Neuronal stem cell (in vitro differentiated cells): Measurements from ENCODE around the gene ASPM.

Experiments
- DNase-seq: peaks from one replicate; pipeline ENCODE4 v3.0.0-alpha.2; 2013; ENCODE audit warnings: low spot score
- H2AFZ ChIP-seq: one replicate; pipeline ENCODE4 v1.6.1; 2013; ENCODE audit warnings: mild to moderate bottlenecking, low read length, inconsistent platforms
- H2AK5ac ChIP-seq: 2 replicates; pipeline ENCODE4 v1.6.1; 2013; ENCODE audit warnings: low read depth, mild to moderate bottlenecking, inconsistent platforms, low read length, moderate library complexity, mixed read lengths
- H2BK120ac ChIP-seq: 2 replicates; pipeline ENCODE4 v1.6.1; 2013; ENCODE audit warnings: low read depth, mild to moderate bottlenecking, inconsistent platforms, low read length, moderate library complexity, mixed read lengths
- H2BK12ac ChIP-seq: one replicate; pipeline ENCODE4 v1.6.1; 2013; ENCODE audit warnings: low read length, inconsistent platforms
- H2BK15ac ChIP-seq: 2 replicates; pipeline ENCODE4 v1.6.1; 2013; ENCODE audit warnings: mild to moderate bottlenecking, low read length, inconsistent platforms, mixed read lengths
- H2BK5ac ChIP-seq: one replicate; pipeline ENCODE4 v1.6.1; 2013; ENCODE audit warnings: inconsistent platforms, mild to moderate bottlenecking, low read length, moderate library complexity
- H3K14ac ChIP-seq: one replicate; pipeline ENCODE4 v1.6.1; 2013; ENCODE audit warnings: low read length, inconsistent platforms
- H3K18ac ChIP-seq: 2 replicates; pipeline ENCODE4 v1.6.1; 2013; ENCODE audit warnings: low read length, inconsistent platforms
- H3K23ac ChIP-seq: 2 replicates; pipeline ENCODE4 v1.6.1; 2013; ENCODE audit warnings: low read depth, mild to moderate bottlenecking, mixed read lengths, low read length, inconsistent platforms; ENCODE audit not compliant: poor library complexity
- H3K27ac ChIP-seq: replicated peaks from 3 replicates; pipeline ENCODE4 v1.5.1; 2013; ENCODE audit warnings: low read length, inconsistent platforms
- H3K27me3 ChIP-seq, 3 experiments: 2 replicates each; pipeline ENCODE4 v1.6.1; 2013; ENCODE audit warnings: low read length in 3 of 3, mild to moderate bottlenecking in 2 of 3, inconsistent platforms in 1 of 3, low read depth in 1 of 3, mixed read lengths in 1 of 3, moderate library complexity in 1 of 3; ENCODE audit not compliant: control insufficient read depth in 3 of 3, insufficient read depth in 3 of 3
- H3K36me3 ChIP-seq, 2 donors: replicated peaks in 1 of 2; 2 replicates each; pipeline ENCODE4 v1.6.1; 2013; ENCODE audit warnings: low read length in 2 of 2; ENCODE audit not compliant: control insufficient read depth in 2 of 2, insufficient read depth in 2 of 2
- H3K4ac ChIP-seq: 2 replicates; pipeline ENCODE4 v1.6.1; 2013; ENCODE audit warnings: inconsistent platforms, mild to moderate bottlenecking, low read length, moderate library complexity
- H3K4me1 ChIP-seq, 2 donors: 1 replicate in 1 of 2; 2 replicates in 1 of 2; pipeline ENCODE4 v1.6.1; 2013; ENCODE audit warnings: low read length in 2 of 2, low read depth in 1 of 2; ENCODE audit not compliant: control insufficient read depth in 2 of 2, insufficient read depth in 1 of 2
- H3K4me2 ChIP-seq: one replicate; pipeline ENCODE4 v1.6.1; 2013; ENCODE audit warnings: mild to moderate bottlenecking, low read length, inconsistent platforms; ENCODE audit not compliant: insufficient read depth, poor library complexity, severe bottlenecking
- H3K4me3 ChIP-seq, 2 donors: 2 replicates each; pipeline ENCODE4 v1.5.1; 2013; ENCODE audit warnings: low read length in 2 of 2, mild to moderate bottlenecking in 2 of 2, inconsistent platforms in 1 of 2, moderate library complexity in 1 of 2
- H3K79me1 ChIP-seq: one replicate; pipeline ENCODE4 v1.6.1; 2013; ENCODE audit warnings: low read depth, mild to moderate bottlenecking, inconsistent platforms, low read length, moderate library complexity
- H3K9ac ChIP-seq: one replicate; pipeline ENCODE4 v1.6.1; 2013; ENCODE audit warnings: mild to moderate bottlenecking, low read depth, low read length, inconsistent platforms; ENCODE audit not compliant: poor library complexity
- H3K9me3 ChIP-seq, 2 donors: replicated peaks in 1 of 2; 2 replicates each; pipeline versions ENCODE3 to v1.6.1; 2013; ENCODE audit warnings: low read length in 2 of 2, mild to moderate bottlenecking in 2 of 2, inconsistent platforms in 1 of 2, low read depth in 1 of 2, mixed read lengths in 1 of 2, moderate library complexity in 1 of 2; ENCODE audit not compliant: control insufficient read depth in 2 of 2, insufficient read depth in 1 of 2
- H4K8ac ChIP-seq: one replicate; pipeline ENCODE4 v1.6.1; 2013; ENCODE audit warnings: low read depth, mild to moderate bottlenecking, inconsistent platforms, low read length, moderate library complexity
- H4K91ac ChIP-seq: one replicate; pipeline ENCODE4 v1.6.1; 2013; ENCODE audit warnings: low read length, low read depth, mild to moderate bottlenecking, inconsistent platforms; ENCODE audit not compliant: poor library complexity
- WGBS, 2 donors: extraction: QIAGEN DNeasy Blood & Tissue Kit; methylation state at CpG; one replicate each; pipeline ENCODE4 v1.1.7; 2013; ENCODE audit warnings: missing lambda C conversion rate in 2 of 2, mixed read lengths in 1 of 2; ENCODE audit not compliant: insufficient read length in 2 of 2, insufficient replicate concordance in 1 of 2; ENCODE audit errors: extremely low coverage in 2 of 2; 5-methylcytosine and 5-hydroxymethylcytosine counted together

ASPM gene

GRCh38 chr1:197073978-197074377 is 72.5 kb downstream of the ASPM start:
- no peak overlapping the region for H4K91ac ChIP-seq
- no peak overlapping the region for H2AK5ac ChIP-seq
- H2BK15ac ChIP-seq = no peak overlapping the region
- DNase-seq = no peak
- H3K9me3 ChIP-seq = no peaks in the 10 kb centered on the region
- no peak overlapping the region for H3K18ac ChIP-seq
- no peak overlapping the region for H3K4me3 ChIP-seq
- H3K4ac ChIP-seq = no peak overlapping the region
- H3K4me1 ChIP-seq = no peaks in the 10 kb centered on the region
- no peak overlapping the region for H2BK5ac ChIP-seq
- no peak overlapping the region for H2AFZ ChIP-seq
- WGBS, 2 donors = no CpG with 5 or more reads among the region's 1 CpG
- H3K4me2 ChIP-seq = no peak overlapping the region
- no peak overlapping the region for H3K9ac ChIP-seq
- H3K27me3 ChIP-seq = no peaks in the 10 kb centered on the region
- no peaks in the 10 kb centered on the region for H3K79me1 ChIP-seq
- H3K14ac ChIP-seq = no peak overlapping the region
- H3K36me3 ChIP-seq = no peaks in the 10 kb centered on the region
- H3K23ac ChIP-seq = no peak overlapping the region
- H2BK12ac ChIP-seq = no peak overlapping the region
- no peak overlapping the region for H2BK120ac ChIP-seq
- no peak overlapping the region for H3K27ac ChIP-seq
- H4K8ac ChIP-seq = no peak overlapping the region

- no peaks in the 10 kb centered on the region for H3K9me3 ChIP-seq
- no peak overlapping the region for H2BK15ac ChIP-seq
- no peak overlapping the region for H2BK120ac ChIP-seq
- no peak overlapping the region for H2AK5ac ChIP-seq
- H3K4me2 ChIP-seq = no peak overlapping the region
- H4K8ac ChIP-seq = no peak overlapping the region
- no peak overlapping the region for H3K14ac ChIP-seq
- H3K4me1 ChIP-seq = no peaks in the 10 kb centered on the region
- no peak overlapping the region for H3K18ac ChIP-seq
- no peak overlapping the region for H3K4ac ChIP-seq
- H3K4me3 ChIP-seq = no peak overlapping the region
- H3K23ac ChIP-seq = no peak overlapping the region
- no peak overlapping the region for H2BK12ac ChIP-seq
- H2BK5ac ChIP-seq = no peak overlapping the region
- no peak overlapping the region for H2AFZ ChIP-seq
- no peaks in the 10 kb centered on the region for H3K79me1 ChIP-seq
- no peak overlapping the region for H3K27ac ChIP-seq
- H3K9ac ChIP-seq = no peak overlapping the region
- DNase-seq = no peak
- no peaks in the 10 kb centered on the region for H3K27me3 ChIP-seq
- H4K91ac ChIP-seq = no peak overlapping the region
- no peaks in the 10 kb centered on the region for H3K36me3 ChIP-seq
Observed at GRCh38 chr1:197067457-197067818, 79.0 kb downstream of the ASPM start.

- no peak within 1 kb of the TSS for H3K14ac ChIP-seq
- no peaks in the 10 kb centered on the region for H3K27me3 ChIP-seq
- H2BK5ac ChIP-seq = no peak within 1 kb of the TSS
- no peak within 1 kb of the TSS for H3K18ac ChIP-seq
- H3K79me1 ChIP-seq = no peaks in the 10 kb centered on the region
- no peak within 1 kb of the TSS for H2AK5ac ChIP-seq
- no peak within 1 kb of the TSS for H3K4me2 ChIP-seq
- H4K8ac ChIP-seq = no peak within 1 kb of the TSS
- H2BK120ac ChIP-seq = no peak within 1 kb of the TSS
- H3K4me3 ChIP-seq = no peak within 1 kb of the TSS
- H3K23ac ChIP-seq = no peak within 1 kb of the TSS
- no peak within 1 kb of the TSS for H3K4ac ChIP-seq
- H2BK15ac ChIP-seq = no peak within 1 kb of the TSS
- no peaks in the 10 kb centered on the region for H3K9me3 ChIP-seq
- H3K9ac ChIP-seq = no peak within 1 kb of the TSS
- no peak within 1 kb of the TSS for H2AFZ ChIP-seq
- DNase-seq = no peak
- no peak within 1 kb of the TSS for H2BK12ac ChIP-seq
- WGBS, 2 donors = no CpG with 5 or more reads among the region's 3 CpGs
- no peaks in the 10 kb centered on the region for H3K36me3 ChIP-seq
- H3K27ac ChIP-seq = no peak within 1 kb of the TSS
- no peak within 1 kb of the TSS for H4K91ac ChIP-seq
- H3K4me1 ChIP-seq = no peaks in the 10 kb centered on the region
Observed at GRCh38 chr1:197066719-197067456, 79.6 kb downstream of the ASPM start, which contains the start of gene F13B. Gene F13B (minus strand): TSS chr1:197067260. CDS start chr1:197067223, 37 bp downstream.

- H2BK120ac ChIP-seq = no peak overlapping the region
- H2BK12ac ChIP-seq = no peak overlapping the region
Observed at GRCh38 chr1:197066277-197066676, 80.2 kb downstream of the ASPM start.

More at GRCh38 chr1:197066277-197066676, 80.2 kb downstream of the ASPM start:
- Histone ChIP-seq H2BK15ac (no peak overlapping the region), H2AFZ (no peak overlapping the region), H3K4me3 (no peak overlapping the region), H3K36me3 (no peaks in the 10 kb centered on the region), H3K27me3 (no peaks in the 10 kb centered on the region), H2AK5ac (no peak overlapping the region), H3K23ac (no peak overlapping the region), H3K27ac (no peak overlapping the region), H3K4me1 (no peaks in the 10 kb centered on the region), H3K4me2 (no peak overlapping the region), H3K9me3 (no peaks in the 10 kb centered on the region), H3K79me1 (no peaks in the 10 kb centered on the region), H3K18ac (no peak overlapping the region), H4K8ac (no peak overlapping the region), H3K4ac (no peak overlapping the region), H3K9ac (no peak overlapping the region), H4K91ac (no peak overlapping the region), H3K14ac (no peak overlapping the region), H2BK5ac (no peak overlapping the region)
- WGBS, 2 donors = no CpG with 5 or more reads among the region's 1 CpG
- no peak for DNase-seq
